ENCODE results near the gene HLF. TPM values are rescaled to one million over a fixed set of nuclear protein-coding genes. Genes with fewer than 3 reads are reported as not detected.

Gene HLF
- total and polyA plus RNA-seq, 2 experiments from 2014 or later, result 0.09 TPM; not detected in 1

- in situ Hi-C loops (cut with MboI), result no loop called here
- H3K9me3 ChIP-seq (ENCODE audit: low read depth), result no peaks in the 10 kb centered on the region
- no peak overlapping the region for H3K4me2 ChIP-seq (ENCODE audit: unreplicated experiment)
- no peak overlapping the region for H3K27ac ChIP-seq
- no peaks in the 10 kb centered on the region for H3K36me3 ChIP-seq (ENCODE audit: low read depth)
- peaks cover 7% of the 10 kb centered on the region; the same call in 1 of the 2 replicates for H3K4me1 ChIP-seq (ENCODE audit: insufficient read depth)
- TF ChIP-seq EZH2phosphoT487 (IDR thresholded peaks at IDR 0.05; ENCODE audit: insufficient read depth, low read depth), result no peak
- TF ChIP-seq EZH2 (IDR thresholded peaks at IDR 0.05; ENCODE audit: insufficient read depth, poor library complexity, severe bottlenecking), result no peak
- no peak overlapping the region for H2AFZ ChIP-seq
- H4K20me1 ChIP-seq (ENCODE audit: insufficient read depth), result no peaks in the 10 kb centered on the region
- H3K4me3 ChIP-seq, result no peak overlapping the region
- H3K9ac ChIP-seq, result no peak overlapping the region
- peaks cover 8% of the 10 kb centered on the region; the same call in 1 of the 2 replicates for H3F3A ChIP-seq (ENCODE audit: insufficient read depth)
- 86 to 87% methylated on average over 8 of the region's 8 CpGs for WGBS, 2 experiments (ENCODE audit: low coverage in 1 of 2, low lambda C conversion rate in 2 of 2, missing lambda C conversion rate in 2 of 2)
- no peak for DNase-seq
- H3K27me3 ChIP-seq (replicated peaks; ENCODE audit: insufficient read depth), result no peaks in the 10 kb centered on the region
- H3K79me2 ChIP-seq (ENCODE audit: insufficient read depth), result no peaks in the 10 kb centered on the region
- H3K9me2 ChIP-seq (ENCODE audit: insufficient read depth), result no peaks in the 10 kb centered on the region
Observed at GRCh38 chr17:55330344-55330933, 65.7 kb downstream of the HLF start.

- no peak overlapping the region for H2AFZ ChIP-seq
- peaks cover 7% of the 10 kb centered on the region; the same call in 1 of the 2 replicates for H3K4me1 ChIP-seq (ENCODE audit: insufficient read depth)
- no peak overlapping the region for H3K27ac ChIP-seq
- DNase-seq, result no peak
- H3K9ac ChIP-seq, result no peak overlapping the region
- H3K27me3 ChIP-seq (replicated peaks; ENCODE audit: insufficient read depth), result no peaks in the 10 kb centered on the region
- no peaks in the 10 kb centered on the region for H4K20me1 ChIP-seq (ENCODE audit: insufficient read depth)
- H3K4me3 ChIP-seq, result no peak overlapping the region
- in situ Hi-C loops (cut with MboI), result no loop called here
- 90 to 91% methylated on average over 15 of the region's 15 CpGs for WGBS, 2 experiments (ENCODE audit: low coverage in 1 of 2, low lambda C conversion rate in 2 of 2, missing lambda C conversion rate in 2 of 2)
- no peaks in the 10 kb centered on the region for H3K9me3 ChIP-seq (ENCODE audit: low read depth)
- TF ChIP-seq EZH2phosphoT487 (IDR thresholded peaks at IDR 0.05; ENCODE audit: insufficient read depth, low read depth), result no peak
- TF ChIP-seq EZH2 (IDR thresholded peaks at IDR 0.05; ENCODE audit: insufficient read depth, poor library complexity, severe bottlenecking), result no peak
- H3K9me2 ChIP-seq (ENCODE audit: insufficient read depth), result no peaks in the 10 kb centered on the region
- no peaks in the 10 kb centered on the region for H3K36me3 ChIP-seq (ENCODE audit: low read depth)
- H3F3A ChIP-seq (ENCODE audit: insufficient read depth), result peaks cover 8% of the 10 kb centered on the region; the same call in 1 of the 2 replicates
- no peaks in the 10 kb centered on the region for H3K79me2 ChIP-seq (ENCODE audit: insufficient read depth)
- H3K4me2 ChIP-seq (ENCODE audit: unreplicated experiment), result no peak overlapping the region
Observed at GRCh38 chr17:55332296-55333041, 67.7 kb downstream of the HLF start.

DNA sequence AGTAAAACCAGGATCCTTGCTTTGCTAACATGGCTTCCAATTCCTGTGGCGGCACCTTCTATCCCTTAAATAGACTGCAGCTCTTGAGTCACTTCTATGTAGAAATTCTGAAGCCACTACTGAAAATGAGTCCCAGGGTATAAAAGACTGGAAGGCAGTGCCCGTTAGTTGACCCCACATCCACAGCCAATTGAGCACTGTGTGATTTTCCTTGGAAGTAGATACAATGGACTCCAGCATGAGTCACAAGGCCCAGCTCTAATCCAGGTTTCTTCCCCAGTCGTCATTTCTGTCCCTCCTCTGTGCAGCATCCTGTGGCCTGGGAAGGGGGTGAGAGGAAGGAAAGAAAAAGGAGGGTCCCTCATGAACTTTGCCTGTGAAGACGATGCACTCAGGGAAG lies 69.5 kb downstream of the HLF start:
- Histone ChIP-seq H4K20me1 (ENCODE audit: insufficient read depth) (no peaks in the 10 kb centered on the region), H3K27ac (peak overlapping the region; percentile 44), H3K9me3 (ENCODE audit: low read depth) (no peaks in the 10 kb centered on the region), H3F3A (ENCODE audit: insufficient read depth) (peaks cover 8% of the 10 kb centered on the region; the same call in 1 of the 2 replicates), H3K4me3 (no peak overlapping the region), H3K36me3 (ENCODE audit: low read depth) (no peaks in the 10 kb centered on the region), H3K9ac (no peak overlapping the region), H3K4me2 (ENCODE audit: unreplicated experiment) (peak overlapping the region; percentile 5), H3K79me2 (ENCODE audit: insufficient read depth) (no peaks in the 10 kb centered on the region), H3K4me1 (ENCODE audit: insufficient read depth) (peaks cover 7% of the 10 kb centered on the region; the same call in 1 of the 2 replicates), H3K27me3 (replicated peaks; ENCODE audit: insufficient read depth) (no peaks in the 10 kb centered on the region), H3K9me2 (ENCODE audit: insufficient read depth) (no peaks in the 10 kb centered on the region), H2AFZ (no peak overlapping the region)
- 5 to 9% methylated on average over 4 of the region's 4 CpGs for WGBS, 2 experiments (ENCODE audit: low coverage in 1 of 2, low lambda C conversion rate in 2 of 2, missing lambda C conversion rate in 2 of 2)
- TF ChIP-seq EZH2phosphoT487 (IDR thresholded peaks at IDR 0.05; ENCODE audit: insufficient read depth, low read depth), result no peak
- TF ChIP-seq EZH2 (IDR thresholded peaks at IDR 0.05; ENCODE audit: insufficient read depth, poor library complexity, severe bottlenecking), result no peak
- DNase-seq, result peak; percentile 85
- in situ Hi-C loops (cut with MboI), result no loop called here

- H3K9ac ChIP-seq, result no peak overlapping the region
- H3F3A ChIP-seq (ENCODE audit: insufficient read depth), result peaks cover 8% of the 10 kb centered on the region; the same call in 1 of the 2 replicates
- H3K4me2 ChIP-seq (ENCODE audit: unreplicated experiment), result peak overlapping the region; percentile 5
- TF ChIP-seq EZH2 (IDR thresholded peaks at IDR 0.05; ENCODE audit: insufficient read depth, poor library complexity, severe bottlenecking) (no peak), EZH2phosphoT487 (IDR thresholded peaks at IDR 0.05; ENCODE audit: insufficient read depth, low read depth) (no peak)
- peaks cover 7% of the 10 kb centered on the region; the same call in 1 of the 2 replicates for H3K4me1 ChIP-seq (ENCODE audit: insufficient read depth)
- WGBS, 2 experiments (ENCODE audit: low coverage in 1 of 2, low lambda C conversion rate in 2 of 2, missing lambda C conversion rate in 2 of 2), result 51% methylated on average over 6 of the region's 6 CpGs
- H3K36me3 ChIP-seq (ENCODE audit: low read depth), result no peaks in the 10 kb centered on the region
- no peaks in the 10 kb centered on the region for H3K27me3 ChIP-seq (replicated peaks; ENCODE audit: insufficient read depth)
- H3K9me3 ChIP-seq (ENCODE audit: low read depth), result no peaks in the 10 kb centered on the region
- peak overlapping the region; percentile 44 for H3K27ac ChIP-seq
- in situ Hi-C loops (cut with MboI), result no loop called here
- no peaks in the 10 kb centered on the region for H3K79me2 ChIP-seq (ENCODE audit: insufficient read depth)
- no peaks in the 10 kb centered on the region for H3K9me2 ChIP-seq (ENCODE audit: insufficient read depth)
- DNase-seq, result peak; percentile 14
- no peaks in the 10 kb centered on the region for H4K20me1 ChIP-seq (ENCODE audit: insufficient read depth)
- no peak overlapping the region for H2AFZ ChIP-seq
- no peak overlapping the region for H3K4me3 ChIP-seq
Observed at GRCh38 chr17:55334881-55335540, 70.3 kb downstream of the HLF start.

All from GM23248 (cell line).